Activated CD4-positive, CD25-positive, alpha-beta regulatory T cell (primary cell): ENCODE measurements around the gene BECN2.

Experiments
- DNase-seq, 4 experiments: peaks; one replicate each; lab custom pipeline; 2025; lab: John Stamatoyannopoulos, UW

Gene BECN2, protein sequence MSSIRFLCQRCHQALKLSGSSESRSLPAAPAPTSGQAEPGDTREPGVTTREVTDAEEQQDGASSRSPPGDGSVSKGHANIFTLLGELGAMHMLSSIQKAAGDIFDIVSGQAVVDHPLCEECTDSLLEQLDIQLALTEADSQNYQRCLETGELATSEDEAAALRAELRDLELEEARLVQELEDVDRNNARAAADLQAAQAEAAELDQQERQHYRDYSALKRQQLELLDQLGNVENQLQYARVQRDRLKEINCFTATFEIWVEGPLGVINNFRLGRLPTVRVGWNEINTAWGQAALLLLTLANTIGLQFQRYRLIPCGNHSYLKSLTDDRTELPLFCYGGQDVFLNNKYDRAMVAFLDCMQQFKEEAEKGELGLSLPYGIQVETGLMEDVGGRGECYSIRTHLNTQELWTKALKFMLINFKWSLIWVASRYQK

DNA sequence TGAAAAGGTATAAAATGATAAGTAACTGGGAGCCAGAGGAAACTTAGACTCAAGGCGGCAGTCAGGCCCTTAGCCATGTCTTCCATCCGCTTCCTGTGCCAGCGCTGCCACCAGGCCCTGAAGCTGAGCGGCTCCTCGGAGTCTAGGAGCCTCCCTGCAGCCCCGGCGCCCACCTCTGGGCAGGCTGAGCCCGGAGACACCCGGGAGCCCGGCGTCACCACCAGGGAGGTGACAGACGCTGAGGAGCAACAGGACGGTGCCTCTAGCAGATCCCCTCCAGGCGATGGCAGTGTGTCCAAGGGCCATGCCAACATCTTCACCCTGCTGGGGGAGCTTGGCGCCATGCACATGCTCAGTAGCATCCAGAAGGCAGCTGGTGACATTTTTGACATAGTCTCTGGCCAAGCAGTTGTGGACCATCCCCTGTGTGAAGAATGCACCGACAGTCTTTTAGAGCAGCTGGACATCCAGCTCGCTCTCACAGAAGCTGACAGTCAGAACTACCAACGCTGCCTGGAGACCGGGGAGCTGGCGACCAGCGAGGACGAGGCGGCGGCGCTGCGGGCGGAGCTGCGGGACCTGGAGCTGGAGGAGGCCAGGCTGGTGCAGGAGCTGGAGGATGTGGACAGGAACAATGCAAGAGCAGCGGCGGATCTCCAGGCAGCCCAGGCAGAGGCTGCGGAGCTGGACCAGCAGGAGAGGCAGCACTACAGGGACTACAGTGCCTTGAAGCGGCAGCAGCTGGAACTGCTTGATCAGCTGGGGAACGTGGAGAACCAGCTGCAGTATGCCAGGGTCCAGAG is at the start of gene BECN2:
Gene BECN2 (plus strand): TSS at position 76 of the 803 bp plus-strand sequence. CDS start 0 bp downstream, at position 76.
- DNase-seq: no peak

DNA sequence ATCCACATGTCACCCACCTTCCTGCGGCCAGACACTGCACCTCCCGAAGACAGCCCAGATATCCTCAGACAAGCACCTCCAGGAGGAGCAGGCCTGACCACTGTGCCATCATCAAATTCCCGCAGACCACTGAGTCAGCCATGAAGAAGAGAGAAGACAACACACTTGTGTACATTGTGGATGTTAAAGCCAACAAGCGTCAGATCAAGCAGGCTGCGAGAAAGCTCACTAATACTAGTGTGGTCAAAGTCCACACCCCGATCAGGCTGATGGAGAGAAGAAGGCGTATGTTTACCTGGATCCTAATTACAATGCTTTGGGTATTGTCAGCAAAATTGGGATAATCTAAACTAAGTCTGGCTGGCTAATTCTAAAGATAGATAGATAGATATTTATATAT is 41.4 kb upstream of the BECN2 start:
- no peak for DNase-seq

DNA sequence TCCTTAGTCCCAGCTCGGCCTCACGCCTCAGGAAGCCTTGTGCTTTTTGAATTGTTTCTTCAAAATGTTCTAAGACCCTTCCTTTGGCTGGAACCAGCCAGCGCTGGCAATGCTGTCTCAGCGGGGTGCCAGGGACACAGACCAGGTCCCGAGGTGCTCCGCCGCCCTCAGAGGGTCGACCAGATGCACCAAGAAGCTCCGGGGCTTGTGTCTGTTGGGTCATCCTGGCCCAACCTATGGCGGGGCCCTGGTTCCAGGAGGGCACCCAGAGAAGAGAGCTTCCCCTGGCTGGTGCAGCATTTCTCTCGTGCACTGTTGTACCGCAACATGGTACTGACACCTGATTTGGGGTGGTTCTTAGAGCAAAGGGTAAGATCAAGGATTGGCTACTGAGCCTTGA is 40.1 kb upstream of the BECN2 start:
- DNase-seq: no peak

DNA sequence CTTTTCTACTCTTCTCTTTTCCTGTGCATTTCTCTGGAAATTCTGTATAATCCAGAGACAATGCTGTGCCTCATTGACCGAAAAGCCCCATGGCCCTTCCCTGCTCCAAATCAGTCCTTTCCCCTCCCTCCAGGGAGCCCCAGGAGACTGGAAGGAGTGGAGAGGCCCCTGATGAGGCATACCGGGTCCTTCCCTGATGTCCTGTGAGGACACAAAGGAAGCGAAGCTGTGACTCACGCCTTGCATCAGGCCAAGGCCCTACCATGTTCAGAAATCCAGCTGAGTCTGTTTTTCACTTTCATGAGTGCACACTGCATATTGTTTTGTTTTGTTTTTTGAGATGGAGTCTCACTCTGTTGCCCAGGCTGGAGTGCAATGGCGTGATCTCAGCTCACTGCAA is 38.7 kb upstream of the BECN2 start:
- no peak for DNase-seq

DNA sequence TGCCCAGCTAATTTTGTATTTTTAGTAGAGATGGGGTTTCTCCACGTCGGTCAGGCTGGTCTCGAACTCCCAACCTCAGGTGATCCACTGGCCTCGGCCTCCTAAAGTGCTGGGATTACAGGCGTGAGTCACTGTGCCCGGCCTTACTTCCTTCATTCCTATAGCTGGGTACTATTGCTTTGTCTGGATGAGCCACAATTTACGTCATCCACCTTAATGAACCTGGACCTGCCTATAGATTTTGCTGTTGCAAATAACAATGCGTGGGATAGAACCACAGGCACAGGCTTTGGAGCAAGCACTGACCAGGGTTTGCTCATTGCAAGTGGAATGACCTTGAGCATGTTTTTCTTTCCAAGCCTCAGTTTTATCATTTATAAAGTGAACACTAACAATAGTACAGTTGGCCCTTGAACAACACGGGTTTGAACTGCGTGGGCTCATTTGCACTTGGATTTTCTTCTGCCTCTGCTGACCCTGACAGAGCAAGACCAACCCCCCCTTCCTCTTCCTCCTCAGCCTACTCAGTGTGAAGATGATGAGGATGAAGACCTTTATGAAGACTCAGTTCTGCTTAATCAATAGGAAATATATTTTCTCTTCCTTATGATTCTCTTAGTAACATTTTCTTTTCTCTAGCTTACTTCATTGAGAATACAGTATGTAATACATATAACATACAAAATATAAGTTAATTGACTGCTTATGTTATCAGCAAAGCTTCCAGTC is 33.3 kb upstream of the BECN2 start:
- no peak for DNase-seq

DNA sequence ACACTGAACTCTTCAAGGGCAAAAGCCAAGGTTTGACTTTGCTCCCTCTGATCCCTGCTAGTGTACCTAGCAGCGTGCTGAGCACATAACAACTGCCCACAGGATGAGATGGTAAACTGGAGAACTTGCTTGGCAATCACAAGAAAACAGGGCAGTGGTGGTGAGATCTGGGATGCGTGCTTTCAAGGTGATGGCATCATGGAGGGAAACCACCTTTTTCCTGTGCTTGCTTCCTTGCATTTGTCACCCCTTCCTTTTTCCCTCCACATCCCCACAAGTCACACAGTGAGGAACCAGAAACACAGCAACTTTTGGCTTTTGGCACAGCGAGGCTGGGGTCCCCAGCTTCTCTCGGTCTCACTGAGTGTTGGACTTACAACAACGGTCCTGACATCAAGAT is 31.4 kb upstream of the BECN2 start:
- DNase-seq: no peak

DNA sequence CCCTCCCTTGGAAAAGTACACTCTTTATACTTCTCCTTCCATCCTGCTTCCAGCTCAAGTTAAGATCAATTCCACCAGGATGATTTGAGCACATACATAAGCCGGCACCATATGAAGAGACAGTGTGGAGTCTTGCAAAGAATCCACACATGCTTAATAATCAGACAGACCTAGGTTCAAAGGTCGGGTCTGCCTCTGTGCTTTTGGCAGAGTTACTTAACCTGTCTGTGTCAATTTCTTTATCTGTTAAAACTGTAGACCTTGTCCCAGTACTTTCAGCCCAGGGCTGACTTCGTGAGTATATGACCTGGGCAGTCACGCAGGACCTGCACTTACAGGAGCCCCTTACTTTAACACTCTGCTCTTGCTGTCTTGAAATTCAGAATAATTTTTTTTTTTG is 30.2 kb upstream of the BECN2 start:
- DNase-seq: no peak

DNA sequence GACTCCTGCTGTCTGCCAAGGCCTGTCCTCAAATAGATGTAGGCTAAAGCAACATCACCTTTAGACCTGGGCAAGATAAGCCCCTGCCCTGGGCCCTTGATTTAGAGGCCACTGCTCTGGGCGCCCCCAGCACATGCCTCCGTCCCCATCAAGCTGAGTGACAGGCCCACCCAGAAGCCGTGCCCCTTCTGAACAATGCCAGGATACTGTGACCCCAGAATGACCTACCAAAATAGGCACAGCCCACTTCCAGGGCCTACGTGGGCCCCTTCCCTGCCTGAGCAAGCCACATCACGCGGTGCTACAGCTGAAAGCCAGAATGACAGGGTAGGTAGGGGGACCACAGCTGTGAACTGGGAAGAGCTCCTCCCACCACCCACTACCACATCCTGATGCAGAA is 24.7 kb upstream of the BECN2 start:
- no peak for DNase-seq

DNA sequence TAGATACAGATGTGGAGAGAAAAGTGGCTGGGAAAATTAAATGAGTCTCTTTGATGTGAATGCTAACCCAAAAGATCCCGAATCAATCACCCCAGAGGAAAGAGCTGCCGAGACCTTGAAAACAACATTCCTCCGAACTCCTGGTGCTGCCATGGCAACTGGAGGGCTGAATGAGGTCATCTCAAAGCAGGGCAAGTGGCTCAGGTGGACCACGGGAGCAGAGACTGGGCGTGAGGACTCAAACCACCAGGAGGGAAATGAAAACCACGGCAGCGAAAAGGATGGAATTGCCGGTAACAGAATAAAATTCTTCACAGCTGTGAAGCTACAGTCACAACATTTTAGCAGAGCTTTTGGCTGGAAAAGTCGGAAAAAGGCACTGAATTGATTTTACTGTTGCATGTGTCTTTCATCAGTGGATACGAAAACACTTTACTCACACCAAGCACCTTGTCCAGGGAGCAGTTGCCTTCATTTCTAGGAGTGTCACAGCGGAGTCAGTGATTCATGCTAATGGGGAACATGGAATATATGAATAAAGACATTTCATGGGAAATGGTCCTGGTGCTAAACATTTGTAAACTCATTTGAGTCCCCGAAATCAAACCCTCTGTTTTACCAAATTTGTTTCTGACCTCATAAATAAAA is 23.2 kb upstream of the BECN2 start:
- no peak for DNase-seq

DNA sequence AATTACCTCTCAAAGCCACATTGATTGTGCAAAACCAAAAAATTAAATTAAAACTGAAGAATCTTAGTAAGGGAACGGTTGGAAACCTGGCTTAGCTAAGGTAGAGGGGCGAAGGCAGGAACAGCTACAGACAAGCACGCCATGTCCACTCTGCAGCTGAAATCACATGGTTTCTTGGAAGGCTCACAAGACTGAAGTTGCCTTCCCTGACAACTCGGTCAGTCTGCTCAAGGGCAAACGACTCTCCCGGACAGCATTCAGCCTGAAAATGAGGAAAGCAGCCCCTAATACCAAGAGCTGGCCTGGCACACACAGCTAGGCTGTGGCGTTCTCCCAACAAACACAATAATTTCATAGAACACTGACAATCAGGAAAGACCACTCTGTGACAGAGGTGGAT is 22.7 kb upstream of the BECN2 start:
- DNase-seq: no peak

DNA sequence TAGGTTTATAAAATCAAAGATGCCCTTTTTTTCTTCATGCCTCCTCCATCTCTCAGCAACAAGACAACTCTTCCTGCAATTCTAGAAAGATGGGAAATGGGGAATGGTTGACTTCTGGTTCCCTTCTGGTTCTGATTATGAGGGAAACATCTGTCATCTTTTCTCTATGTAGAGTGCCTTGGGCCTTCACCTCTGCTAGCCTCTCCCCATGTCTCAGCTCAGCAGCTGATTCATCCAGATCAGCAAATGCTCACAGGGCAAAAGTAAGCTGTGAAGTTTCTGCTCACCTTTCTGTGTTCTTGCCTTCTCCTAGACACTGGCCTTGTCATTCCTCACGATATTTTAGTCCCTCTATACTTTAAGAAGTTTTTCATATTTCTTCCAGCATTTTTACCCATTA is 17.8 kb upstream of the BECN2 start:
- DNase-seq: no peak

DNA sequence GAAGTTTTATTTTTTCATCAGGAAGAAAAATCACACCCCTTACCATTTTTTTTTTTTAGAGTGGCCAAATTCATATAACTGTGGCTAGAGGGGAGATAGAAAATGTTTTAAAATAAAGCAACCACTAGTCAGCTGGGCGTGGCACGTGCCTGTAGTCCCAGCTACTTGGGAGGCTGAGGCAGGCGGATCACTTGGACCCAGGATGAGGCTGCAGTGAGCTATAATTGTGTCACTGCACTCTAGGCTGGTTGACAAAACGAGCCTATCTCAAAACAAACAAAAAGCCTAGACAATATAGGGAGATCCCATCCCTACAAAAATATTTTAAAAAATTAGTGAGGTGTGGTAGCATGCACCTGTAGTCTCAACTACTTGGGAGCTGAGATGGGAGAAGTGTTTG is 14.8 kb upstream of the BECN2 start:
- no peak for DNase-seq

DNA sequence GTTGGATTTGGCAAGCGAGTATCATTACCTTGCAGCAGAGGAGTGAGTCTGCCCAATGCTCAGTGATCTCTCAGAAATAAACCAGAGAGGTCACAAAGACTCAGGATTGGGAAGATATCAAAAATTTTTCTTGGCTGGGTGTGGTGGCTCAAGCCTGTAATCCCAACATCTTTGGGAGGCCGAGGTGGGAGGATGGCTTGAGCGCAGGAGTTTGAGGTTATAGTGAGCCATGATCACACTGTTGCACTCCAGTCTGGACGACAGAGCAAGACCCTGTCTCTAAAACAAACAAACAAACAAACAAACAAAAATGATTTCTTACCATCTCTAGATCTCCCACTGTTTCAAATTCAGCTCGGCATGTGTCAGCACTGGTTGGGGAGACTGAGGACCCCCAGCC is 13.3 kb upstream of the BECN2 start:
- DNase-seq: no peak

DNA sequence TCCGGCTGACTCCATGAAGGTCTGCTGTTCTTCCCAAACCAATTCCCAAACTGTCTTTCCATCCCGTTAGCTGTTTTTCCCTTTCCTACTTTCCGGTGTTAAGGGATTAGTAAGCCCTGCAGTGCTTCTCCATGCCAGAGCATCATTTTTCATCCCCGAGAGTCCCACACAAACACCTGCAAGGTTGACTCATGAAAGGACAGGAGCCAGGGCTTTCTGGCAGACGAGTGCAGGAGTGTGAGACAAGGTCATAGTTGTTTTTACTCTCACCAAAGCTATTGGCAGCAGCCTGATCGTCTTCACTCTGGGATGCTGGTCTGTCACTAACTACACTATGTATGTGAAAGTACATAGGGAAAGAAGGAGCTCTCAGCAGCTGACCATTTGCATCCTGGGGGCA is 10.2 kb upstream of the BECN2 start:
- no peak for DNase-seq

DNA sequence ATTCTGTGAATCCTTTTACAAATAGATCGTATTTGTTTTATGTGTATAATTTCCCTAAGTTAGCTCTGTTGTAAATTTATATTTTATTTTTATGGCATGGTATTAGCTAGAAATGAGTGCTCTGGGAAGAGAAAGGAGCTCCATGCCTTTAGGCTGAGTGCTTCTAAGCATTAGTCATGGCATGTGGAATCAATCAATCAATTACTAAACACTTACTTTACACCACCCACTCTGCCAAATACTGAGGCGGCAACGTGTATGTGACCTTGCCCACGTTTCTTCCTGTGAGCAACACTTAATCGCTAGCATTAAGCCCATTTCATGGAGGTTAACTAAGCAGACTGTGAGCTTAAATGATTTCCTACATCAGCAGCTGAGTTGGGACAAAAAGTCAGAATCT is 7.2 kb upstream of the BECN2 start:
- DNase-seq: no peak

DNA sequence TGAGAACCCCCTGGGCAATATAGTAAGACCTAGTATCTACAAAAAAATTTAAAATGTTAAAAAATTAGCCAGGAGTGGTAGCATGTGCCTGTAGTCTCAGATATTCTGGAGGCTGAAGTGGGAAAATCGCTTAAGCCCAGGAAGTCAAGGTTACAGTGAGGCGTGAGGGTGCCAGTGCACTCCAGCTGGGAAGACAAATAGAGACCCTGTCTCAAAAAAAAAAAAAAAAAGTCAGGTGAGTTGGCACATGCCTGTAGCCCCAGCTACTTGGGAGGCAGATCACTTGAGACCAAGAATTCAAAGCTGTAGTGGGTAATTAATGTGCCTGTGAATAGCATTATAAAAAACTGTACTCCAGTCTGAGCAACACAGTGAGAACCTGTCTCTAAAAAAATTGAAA is 4.6 kb downstream of the BECN2 start:
- no peak for DNase-seq

DNA sequence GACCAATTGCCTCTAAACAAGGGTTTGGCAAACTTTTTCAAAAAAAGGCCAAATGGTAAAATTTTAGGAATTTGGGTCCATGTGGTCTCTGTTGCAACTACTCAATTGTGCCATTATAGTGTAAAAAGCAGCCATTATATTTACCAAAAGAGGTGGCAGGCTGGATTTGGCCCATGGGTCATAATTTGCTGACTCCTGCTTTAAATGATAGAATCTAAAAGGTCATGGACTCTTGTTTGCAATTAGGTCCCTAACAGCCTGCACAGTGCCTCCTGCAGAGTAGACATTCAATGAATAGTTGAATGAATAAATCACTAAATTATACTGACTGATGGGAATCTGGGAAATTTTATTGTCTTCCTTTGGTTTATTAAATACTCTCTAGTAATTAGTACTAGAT is 6.2 kb downstream of the BECN2 start:
- no peak for DNase-seq

DNA sequence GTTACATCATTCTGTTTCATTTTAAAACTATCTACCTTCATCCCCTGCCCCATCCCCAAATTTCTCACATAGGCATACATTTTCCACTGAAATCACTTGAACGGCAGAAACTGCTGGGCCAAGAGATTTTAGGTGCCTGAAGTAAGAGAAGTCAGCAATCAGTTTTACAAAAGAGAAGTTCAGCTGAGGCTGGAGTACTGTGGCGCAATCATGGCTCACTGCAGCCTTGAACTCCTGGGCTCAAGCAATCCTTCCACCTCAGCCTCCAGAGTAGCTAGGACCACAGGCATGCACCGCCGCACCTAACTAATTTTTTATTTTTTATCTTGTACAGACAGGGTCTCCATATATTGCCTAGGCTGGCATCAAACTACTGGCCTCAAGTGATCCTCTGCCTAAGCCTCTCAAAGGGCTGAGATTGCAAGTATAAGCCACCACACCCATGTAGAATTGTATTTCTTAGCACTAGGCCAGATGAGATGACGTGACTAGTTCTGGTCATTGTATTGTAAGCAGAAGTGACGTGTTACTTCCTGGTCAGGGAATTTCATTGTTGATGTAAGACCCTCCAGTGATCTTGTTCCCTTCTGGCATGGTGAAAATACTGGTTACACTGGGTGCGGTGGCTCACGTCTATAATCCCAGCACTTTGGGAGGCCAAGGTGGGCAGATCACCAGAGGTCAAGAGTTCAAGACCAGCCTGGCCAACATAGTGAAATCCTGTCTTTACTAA is 7.1 kb downstream of the BECN2 start:
- no peak for DNase-seq

DNA sequence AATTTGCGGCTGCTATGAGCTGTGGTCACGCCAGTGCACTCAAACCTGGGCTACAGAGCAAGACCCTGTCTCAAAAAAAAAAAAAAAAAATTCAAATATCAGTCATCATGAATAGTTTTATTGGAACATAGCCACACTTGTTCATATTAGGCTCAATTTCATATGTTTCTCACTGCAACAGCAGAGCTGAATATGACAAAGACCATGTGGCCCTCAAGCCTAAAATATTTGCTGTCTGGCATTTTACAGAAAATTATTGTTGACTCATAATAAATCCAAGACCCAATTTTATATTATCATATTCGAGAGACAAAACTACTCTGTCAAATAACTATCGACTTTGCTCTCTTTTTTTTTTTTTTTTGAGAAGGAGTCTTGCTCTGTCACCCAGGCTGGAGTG is 11.0 kb downstream of the BECN2 start:
- DNase-seq: no peak

DNA sequence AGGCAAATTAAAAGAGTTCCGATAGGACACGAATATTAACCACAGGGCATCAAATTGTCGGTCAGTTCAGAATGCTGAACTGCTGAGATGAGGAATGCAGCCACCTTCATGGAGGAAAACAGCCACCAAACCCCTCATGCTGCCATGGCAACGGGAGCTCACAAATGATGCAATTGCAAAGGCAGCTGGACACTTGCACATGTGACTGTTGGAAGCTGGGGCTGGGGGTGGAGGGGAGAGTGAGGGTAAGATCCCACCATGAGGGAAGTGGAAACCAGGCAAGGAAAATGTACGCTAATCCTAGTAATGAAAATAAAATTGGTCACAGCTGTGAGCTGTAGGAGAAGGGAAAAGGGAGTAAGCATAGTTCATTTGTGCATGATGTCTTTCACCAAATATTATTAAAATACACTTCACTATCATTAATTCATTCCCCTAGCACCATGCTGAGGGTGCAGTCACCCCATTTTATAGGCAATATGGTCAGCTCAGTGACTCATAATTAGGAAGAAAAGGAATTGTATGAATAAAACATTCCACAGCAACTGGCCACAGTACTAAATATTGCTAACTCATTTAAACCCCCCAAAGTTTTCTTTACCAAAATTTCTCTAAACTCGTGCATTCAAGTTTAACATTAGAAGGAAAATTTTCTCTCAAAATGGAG is 15.3 kb downstream of the BECN2 start:
- no peak for DNase-seq

DNA sequence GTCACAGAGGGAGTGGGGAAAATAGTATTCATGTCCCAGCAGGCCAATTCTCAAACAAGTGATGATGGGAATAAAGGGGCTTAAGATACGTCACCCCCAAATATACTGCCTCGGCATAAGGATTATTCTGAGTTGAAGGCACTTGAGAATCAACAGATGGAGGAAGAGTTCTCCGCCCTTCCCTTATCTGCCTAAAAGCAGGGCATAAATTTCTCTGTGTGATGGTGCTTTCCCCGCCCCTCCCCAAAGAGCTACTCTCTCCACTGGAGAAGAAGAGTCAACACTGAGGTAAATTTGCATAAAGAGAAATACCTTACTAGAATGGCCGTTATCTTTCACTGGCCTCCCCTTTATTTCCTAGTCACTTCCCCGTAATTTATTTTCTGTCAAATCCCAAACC is 18.7 kb downstream of the BECN2 start:
- no peak for DNase-seq
